ENCODE results near the gene CHKA.

Gene CHKA

DNA sequence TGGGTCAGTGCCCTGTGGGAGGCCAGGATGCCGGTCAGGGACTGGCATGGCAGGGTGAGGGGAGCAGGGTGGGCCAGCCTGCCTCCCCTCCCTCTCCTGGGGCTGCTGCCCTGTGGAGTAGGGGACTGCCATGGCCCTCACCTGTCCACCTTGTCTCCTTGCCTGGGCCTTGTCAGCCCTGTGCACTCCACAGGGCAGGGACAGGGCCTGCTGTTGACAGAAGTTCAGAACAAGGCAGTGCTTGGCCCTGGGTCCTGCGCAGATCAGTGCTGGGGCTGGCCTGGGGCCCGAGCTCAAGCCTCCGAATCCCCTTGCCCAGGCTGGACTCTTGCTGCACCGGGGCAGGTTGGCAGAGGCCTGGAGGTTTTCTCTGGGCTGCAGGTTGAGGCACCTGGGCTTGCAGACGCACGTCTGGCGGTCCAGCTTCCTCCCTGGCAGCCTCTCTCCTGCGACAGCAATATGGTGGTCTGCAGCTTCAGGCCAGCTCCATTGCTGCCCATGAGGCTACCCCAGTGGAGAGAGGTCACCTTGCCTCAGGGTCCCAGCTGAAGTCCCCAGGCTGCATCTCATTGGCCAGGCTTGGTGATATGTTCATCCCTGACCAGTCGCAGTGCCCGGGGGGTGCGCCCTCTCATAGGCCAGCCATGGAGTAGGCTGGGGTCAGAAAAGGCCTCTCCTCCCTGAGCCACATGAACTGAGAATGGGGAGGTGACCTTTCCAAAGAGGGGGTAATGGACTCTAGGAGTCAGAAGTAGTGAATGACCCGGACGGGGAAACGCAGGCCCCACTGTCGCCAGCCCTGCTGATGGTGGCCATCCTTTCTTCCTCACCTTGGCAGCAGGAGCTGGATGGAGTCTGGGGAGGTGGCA lies 21.5 kb upstream of the CHKA start:
- DNase-seq (ENCODE audit: low spot score): no peak

DNA sequence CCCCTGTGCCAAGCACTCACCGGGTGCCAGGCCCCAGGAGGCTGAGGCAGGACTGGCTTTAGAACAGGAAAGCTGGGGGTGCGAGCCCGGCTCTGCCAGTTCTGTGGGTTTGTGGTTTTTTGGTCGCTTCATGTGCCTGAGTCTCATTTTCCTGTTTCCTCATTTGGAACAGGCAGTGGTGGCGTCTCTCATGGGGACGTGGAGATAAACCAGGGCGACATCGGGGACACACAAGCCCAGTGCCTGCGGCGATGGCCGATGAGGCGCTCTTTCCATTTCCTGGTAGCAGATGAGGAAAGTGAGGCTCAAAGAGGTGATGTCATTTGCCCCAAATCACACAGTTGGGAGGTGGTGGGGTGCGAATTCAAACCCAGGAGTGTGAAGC lies 20.8 kb upstream of the CHKA start:
- DNase-seq (ENCODE audit: low spot score): no peak

- no peak for DNase-seq (ENCODE audit: low spot score)
Observed at GRCh38 chr11:68141246-68142027, 20.2 kb upstream of the CHKA start.

DNA sequence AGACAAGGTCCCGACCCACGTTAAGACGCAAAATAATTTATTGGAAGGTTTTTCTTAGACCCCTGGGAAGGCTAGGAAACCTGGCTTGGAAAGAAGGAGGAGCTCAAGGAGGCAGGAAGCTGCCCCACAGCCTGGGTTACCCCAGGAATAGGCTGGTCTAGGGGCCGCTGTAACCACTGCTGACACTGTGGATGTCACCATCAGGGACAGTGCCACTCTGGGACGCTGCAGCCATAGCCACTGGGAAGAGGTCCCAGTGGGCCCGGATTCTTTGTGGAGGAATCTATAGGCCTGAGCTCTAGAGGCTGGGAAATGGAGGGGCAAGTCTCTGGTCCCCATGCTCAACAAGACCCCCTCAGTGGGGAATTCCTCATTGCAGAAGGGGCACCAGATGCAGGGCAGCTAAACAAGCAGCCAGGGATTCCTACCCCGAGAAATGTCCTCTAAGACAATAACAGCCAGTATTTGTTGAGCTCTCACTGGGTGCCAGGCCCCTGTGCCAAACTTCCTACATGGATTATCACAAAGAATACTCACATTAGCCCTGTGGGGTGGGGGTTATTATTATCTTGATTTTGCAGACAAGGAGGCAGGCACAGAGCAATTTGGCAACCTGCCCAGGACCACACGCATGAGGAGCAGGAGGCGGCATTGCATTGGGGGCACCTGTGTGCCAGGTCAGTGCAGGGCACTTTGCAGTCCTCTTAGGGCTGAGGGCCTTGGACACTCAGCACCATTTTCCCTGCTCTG lies 19.5 kb upstream of the CHKA start:
- no peak for DNase-seq (ENCODE audit: low spot score)

GRCh38 chr11:68138237-68138636 lies 17.0 kb upstream of the CHKA start:
- DNase-seq (ENCODE audit: low spot score): no peak

DNA sequence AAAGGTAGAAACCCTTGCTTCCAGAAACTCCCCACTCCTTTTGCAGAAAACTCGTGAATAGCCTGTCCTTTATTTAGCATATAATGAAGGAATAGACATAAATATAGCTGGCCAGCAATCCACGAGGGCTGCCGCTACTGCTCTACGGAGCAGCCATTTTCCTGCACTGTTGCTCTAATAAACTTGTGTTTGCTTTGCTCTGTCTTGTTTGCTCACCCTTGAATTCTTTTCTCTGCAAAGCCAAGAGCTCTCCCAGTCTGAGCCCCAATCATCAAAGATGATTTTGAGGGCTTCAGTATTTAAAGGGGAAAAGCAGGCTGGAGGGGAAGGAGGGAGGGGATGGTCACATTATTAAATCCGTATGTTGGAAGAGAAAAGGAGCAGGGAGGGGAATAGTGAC lies 16.6 kb upstream of the CHKA start:
- DNase-seq (ENCODE audit: low spot score): no peak

DNA sequence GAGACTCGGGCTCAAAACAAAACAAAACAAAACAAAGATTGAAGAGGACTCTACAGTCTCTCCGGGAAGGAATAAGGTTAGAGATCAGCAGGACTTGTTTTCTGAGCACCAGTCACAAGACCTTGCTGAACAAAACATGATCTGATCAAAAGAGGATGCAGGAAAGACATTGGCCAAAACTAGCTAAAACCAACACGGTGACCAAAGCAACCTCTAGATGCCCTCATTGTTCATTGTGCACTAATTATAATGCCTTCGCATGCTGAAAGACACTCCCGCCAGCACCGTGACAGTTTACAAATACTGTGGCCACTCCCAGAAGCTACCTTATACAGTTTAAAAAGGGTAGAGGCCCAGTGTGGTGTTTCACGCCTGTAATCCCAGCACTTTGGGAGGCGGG lies 15.7 kb upstream of the CHKA start:
- DNase-seq (ENCODE audit: low spot score): no peak

GRCh38 chr11:68135161-68135560 lies 14.0 kb upstream of the CHKA start:
- no peak for DNase-seq (ENCODE audit: low spot score)

GRCh38 chr11:68133761-68134160 lies 12.6 kb upstream of the CHKA start:
- no peak for DNase-seq (ENCODE audit: low spot score)

- DNase-seq (ENCODE audit: low spot score): no peak
Observed at GRCh38 chr11:68130121-68130520, 8.9 kb upstream of the CHKA start.

GRCh38 chr11:68128682-68129327 lies 7.6 kb upstream of the CHKA start:
- DNase-seq (ENCODE audit: low spot score): peak; percentile 67

DNA sequence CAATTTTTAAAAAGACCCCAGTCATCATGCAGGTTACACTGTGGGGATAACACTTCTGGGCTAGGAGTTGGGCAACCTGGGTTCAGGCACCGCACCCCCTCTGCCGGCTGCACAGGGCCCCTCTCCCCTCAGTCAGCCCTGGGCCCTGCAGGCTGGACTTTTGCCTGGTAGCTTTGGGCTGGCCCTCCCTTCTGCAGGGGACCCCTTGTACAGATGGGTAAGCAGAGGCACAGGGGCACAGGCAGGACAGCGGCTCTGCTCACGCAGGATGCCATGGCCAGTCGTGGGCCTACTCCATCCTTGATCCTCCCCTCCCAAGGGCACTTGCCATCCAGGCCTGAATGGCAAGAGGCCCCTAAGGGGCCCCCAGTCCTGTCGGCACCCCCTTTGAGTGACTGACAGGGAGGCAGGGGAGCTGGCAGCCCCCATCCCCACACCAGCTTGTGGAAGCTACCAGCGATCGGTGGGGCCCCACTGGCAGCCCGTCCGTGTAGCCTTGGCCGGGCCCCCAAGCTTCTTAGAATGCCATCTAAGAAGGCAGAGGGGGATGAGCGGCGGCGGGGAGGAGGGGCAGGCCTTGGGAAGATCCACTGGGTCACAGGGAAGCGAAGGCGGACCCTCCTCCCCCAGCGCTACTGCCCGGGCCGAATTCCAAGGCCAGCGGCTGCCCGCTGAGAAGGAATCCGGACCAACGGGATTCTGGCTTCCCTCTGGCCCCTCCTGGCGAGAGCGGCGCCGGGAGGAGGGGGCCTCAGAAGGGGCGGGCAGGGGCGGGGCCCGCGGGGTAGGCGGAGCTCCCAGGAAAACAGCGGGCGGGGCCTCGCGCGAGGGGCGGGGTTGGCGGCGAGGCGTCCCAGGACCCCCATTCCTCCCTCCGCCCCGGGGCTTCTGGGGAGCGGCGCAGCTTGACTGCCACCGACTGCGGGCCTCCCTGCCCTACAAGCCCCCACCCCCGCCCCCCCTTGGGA lies 6.8 kb upstream of the CHKA start:
- peak; percentile 79 for DNase-seq (ENCODE audit: low spot score)

DNA sequence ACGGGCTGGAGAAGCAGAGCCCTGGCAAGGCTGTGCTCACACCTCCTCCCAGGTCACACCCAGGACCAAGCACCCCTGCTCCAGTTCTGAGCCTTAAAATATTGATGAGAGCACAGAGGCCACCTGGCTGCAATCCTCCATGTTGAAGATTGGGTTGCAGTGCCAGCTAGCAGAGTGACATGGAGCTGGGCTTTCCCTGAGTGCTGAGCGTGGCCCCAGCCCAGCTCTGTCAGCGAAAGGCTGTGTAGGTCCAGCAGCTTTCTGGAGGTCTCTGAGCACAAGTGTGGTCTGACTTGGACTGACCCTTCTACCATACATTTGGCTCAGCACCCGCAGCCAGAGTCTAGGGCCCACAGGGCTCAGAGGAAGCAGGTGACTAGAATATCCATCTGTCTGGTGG lies 4.0 kb upstream of the CHKA start:
- no peak for DNase-seq (ENCODE audit: low spot score)

- no peak for DNase-seq (ENCODE audit: low spot score)
Observed at GRCh38 chr11:68122936-68123539, 1.9 kb upstream of the CHKA start.

DNA sequence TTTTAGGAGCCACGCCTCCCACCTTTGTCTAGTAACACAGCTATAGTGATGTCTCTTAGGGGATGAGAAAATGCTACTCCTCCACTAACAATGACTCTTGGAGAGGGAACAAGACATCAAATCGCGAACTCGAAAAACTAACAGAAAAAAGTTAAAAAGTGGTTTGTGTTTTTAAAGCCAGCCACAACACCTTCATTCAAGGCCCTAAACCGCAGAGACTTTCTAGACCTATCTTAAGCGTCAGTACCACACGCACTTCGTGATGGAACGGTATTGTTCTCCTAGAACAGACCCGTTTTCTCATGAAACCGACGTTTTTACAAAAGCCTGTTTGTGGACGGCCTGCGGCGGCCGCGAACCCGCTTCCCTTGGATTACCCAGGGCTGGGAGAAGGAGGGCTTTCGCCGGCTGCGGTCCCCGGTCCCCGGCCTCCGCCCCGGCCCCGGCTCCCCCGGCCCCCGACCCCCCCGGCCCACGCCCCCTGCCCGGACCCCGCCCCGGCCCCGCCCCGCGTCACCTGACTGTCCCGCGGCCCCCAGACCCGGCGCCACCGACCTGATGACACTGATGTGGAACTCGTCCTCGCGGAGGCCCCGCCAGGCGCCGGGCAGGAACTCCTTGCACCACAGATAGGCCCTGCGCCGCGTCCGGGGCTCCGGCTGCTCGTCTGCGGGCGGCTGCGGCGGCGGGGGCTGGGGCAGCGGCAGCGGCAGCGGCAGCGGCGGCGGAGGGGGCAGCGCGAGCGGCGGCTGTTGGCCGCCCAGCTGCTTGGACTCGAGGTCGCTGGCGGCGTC lies 718 bp downstream of the CHKA start:
- DNase-seq (ENCODE audit: low spot score): no peak

GRCh38 chr11:68118706-68119448 lies 2.3 kb downstream of the CHKA start:
- DNase-seq (ENCODE audit: low spot score): no peak

- DNase-seq (ENCODE audit: low spot score): no peak
Observed at GRCh38 chr11:68117853-68118470, 3.2 kb downstream of the CHKA start.

- DNase-seq (ENCODE audit: low spot score): no peak
Observed at GRCh38 chr11:68116974-68117373, 4.2 kb downstream of the CHKA start.

GRCh38 chr11:68116126-68116525 lies 5.1 kb downstream of the CHKA start:
- DNase-seq (ENCODE audit: low spot score): no peak

Data from AG20443 (cell line).